NCI-H748 (cell line): ENCODE measurements around the gene TMEM181.

Source experiments
- DNase-seq: peaks from one replicate; lab custom pipeline; 2025; ENCODE audit not compliant: unreplicated experiment; lab: John Stamatoyannopoulos, UW

Gene TMEM181

GRCh38 chr6:158680481-158680880, 120.6 kb downstream of the TMEM181 start:
- DNase-seq, result no peak

GRCh38 chr6:158684311-158684710, 124.4 kb downstream of the TMEM181 start:
- DNase-seq, result no peak

- DNase-seq, result no peak
These were observed 124.9 kb downstream of the TMEM181 start for GRCh38 chr6:158684745-158685324.
